Inflammatory macrophage (primary cell): Measurements from ENCODE around the gene OCRL.

Source experiments
- DNase-seq, 2 donors: peaks; one replicate each; pipeline ENCODE4 v3.0.0-alpha.2; 2020 to 2022

Gene OCRL

GRCh38 chrX:129590596-129590995 is 50.5 kb downstream of the OCRL start:
- no peak for DNase-seq

GRCh38 chrX:129593137-129593536 is 53.1 kb downstream of the OCRL start:
- DNase-seq: no peak

DNA sequence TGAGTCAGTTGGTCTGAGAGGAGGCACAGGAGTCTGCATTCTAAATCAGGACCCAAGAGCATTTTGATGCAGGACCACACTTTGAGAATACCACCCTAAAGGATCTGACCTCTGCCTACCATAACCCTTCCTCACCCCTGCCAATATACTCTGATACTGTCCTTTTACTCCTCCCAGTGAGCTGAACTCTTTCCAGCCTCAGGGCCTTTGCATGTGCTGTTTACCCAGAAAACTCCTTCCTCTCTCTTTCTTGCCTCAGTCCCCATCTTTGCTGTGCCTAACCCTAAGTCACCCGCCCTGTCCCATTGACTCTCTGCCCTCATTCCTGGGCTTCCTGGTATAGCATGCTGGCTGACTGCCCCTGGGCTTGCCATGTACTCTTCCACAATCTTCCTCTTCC is 54.7 kb downstream of the OCRL start:
- no peak for DNase-seq

DNA sequence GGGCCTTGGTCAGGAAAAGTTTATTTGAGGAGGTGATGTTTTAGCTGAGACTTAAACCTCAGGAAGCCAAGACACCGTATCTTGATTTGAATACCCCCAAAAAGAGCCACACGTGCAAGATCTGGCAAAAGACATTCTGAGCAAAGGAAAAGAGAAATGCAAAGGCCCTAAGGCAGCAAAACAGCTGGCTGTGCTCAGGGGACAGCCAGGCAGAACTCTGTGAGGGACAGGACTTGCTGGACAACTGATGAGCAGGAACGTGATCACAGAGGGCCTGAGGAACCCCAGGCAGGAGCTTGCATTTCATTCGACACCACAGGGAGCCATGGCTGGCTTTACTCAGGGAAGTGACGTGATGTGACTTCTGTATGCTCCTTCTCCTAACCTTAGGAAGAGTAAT is 56.0 kb downstream of the OCRL start:
- no peak for DNase-seq

GRCh38 chrX:129597905-129598304 is 57.8 kb downstream of the OCRL start:
- no peak for DNase-seq

- DNase-seq: no peak
These were observed 59.4 kb downstream of the OCRL start for GRCh38 chrX:129599499-129599898.

GRCh38 chrX:129599996-129600395 is 59.9 kb downstream of the OCRL start:
- no peak for DNase-seq

- DNase-seq: peak; percentile 17 to 36
These were observed 60.9 kb downstream of the OCRL start for GRCh38 chrX:129600981-129601424.

DNA sequence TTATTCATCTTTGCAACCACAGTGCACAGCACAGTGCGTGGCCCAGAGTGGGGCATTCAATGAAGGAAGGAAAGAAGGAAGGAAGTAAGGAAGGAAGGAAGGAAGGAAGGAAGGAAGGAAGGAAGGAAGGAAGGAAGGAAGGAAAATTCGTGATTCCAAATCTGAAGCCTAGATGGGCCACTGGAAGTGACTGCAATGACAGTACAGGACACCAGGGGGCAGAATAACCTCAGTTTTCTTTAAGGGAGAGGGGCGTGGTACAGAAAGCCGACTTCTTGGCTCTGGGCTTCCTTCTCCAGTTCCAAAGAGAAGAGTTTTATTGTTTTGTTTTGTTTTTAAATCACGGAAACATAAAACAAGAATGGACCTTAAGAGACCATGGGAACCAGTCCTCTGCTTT is 66.9 kb downstream of the OCRL start:
- peak; percentile 61 to 69 for DNase-seq

DNA sequence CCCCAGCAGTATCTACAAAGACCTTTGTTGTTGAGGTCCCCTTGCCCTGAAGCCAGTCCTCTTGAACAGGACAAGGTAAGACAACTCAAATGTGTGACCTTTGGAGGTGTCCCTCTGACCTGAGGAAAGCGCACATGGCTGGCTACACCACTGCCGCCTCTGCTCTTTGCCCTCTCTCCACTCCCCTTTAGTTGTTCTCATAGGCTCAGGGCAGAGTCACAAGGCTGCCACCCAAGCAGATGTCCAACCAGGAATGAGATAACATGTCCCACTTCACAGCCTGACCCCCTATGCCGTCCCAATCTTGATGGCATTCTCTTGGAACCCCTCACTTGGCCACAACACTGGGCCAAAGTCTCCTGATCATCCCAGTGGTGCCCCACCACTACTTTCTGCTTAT is 68.4 kb downstream of the OCRL start:
- no peak for DNase-seq

GRCh38 chrX:129609395-129609794 is 69.3 kb downstream of the OCRL start:
- no peak for DNase-seq

GRCh38 chrX:129612396-129612795 is 72.3 kb downstream of the OCRL start:
- no peak for DNase-seq

GRCh38 chrX:129613596-129613995 is 73.5 kb downstream of the OCRL start:
- DNase-seq: peak in 1 of 2 donors; percentile 40

- DNase-seq: peak in 1 of 2 donors; percentile 26
These were observed 74.6 kb downstream of the OCRL start for GRCh38 chrX:129614481-129615255.

DNA sequence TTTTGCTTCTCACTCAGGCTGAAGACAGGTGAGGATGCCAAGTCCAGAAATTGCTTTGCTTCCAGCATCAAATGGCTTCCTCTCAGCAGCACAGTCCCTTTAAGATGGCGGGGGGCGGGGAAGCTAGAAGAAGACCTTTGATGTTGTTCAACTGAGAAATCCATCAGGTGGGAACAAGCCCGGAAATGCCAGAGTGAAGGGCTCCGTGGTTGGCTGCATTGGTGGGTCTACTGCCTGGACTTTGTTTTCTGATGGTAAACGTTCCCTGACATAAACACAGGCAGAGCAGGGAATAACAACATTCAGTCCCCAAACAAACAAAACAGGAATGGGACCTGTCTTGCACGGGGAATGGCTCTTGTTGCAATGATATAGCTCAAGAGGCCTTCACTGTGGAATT is 77.4 kb downstream of the OCRL start:
- DNase-seq: no peak

DNA sequence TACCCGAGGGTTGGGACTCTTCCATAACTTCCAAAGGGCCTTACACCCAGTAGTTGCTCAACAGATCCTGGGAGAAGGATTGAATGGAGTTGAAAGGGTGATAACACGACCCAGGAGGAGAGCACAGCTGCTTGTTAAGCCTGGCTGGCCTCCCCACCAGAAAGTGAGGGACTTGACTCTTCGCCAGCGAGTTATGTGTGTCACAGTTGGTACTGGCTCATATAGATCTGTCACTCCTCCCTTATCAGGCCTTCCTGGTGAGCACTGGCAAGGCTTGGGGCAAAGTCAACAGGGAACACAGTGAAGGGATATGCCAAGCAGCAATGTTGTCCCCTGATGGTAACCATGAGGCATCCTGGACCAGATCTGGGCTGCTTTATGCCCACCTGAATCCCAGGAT is 78.9 kb downstream of the OCRL start:
- no peak for DNase-seq

GRCh38 chrX:129622757-129623301 is 82.8 kb downstream of the OCRL start:
- DNase-seq: no peak

GRCh38 chrX:129626026-129626425 is 86.0 kb downstream of the OCRL start:
- no peak for DNase-seq

DNA sequence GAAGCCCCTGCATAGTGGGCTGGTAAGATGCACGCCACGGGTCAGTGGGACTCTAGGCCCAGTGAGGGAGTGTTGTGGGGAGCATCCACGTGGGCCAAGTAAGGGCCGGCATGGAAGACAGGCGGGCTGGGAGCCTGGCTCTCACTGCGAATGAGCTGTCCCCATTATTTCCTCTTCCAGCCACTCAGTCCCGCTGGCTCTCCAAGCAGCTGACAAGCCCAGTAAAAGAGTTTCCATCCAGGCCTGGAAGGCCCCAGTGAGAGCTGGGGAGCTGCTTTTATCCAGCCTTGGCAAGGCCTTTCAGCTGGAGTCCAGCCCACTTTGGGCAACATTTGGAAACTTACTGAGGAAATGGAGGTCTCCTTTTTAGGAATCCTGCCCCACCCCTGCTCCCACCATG is 89.8 kb downstream of the OCRL start:
- no peak for DNase-seq

GRCh38 chrX:129631849-129632248 is 91.8 kb downstream of the OCRL start:
- no peak for DNase-seq

DNA sequence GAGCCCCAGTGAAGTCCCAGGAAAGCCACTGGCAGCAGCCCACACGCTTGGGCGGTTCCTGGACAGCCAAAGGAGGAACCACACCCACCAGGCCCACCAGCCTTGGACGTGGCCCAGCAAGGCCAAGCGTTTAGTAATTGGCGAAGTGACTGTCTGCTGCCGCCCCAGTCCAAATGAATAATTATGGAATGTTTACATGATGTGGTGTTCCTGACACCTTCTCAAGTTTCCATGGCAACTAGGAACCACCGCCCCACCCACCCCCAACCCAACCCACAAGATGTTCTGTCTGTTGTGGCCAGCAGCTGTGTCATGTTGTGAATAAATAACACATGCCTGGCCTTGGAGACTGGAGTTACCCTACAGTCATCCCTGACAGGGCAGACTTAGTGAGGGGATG is 92.4 kb downstream of the OCRL start:
- DNase-seq: peak; percentile 25 to 48

- no peak for DNase-seq
These were observed 94.5 kb downstream of the OCRL start for GRCh38 chrX:129634541-129634940.

DNA sequence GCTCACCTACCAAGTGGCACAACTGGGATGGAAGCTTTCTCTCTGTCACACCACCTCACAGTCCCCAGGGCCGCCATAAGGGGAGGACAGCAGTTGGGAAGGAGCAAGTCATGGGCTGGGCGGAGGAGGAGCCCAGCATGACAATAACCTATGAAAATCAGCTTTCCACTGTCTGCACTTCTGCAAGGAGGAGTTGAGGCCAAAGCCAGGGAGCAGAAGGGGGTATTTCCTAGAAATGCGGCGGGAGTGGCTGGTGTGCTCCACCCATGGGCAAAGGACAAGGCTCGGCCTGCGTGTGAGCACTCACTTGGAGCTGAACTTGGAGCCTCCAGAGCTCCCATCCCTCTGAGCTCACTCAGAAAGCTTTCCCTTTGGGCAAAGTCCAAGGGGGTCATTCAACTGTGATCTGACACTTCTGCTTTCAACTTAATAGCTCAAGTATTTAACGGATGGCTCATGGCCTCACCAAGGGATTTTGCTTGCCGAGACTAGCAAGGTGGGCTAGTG is 96.2 kb downstream of the OCRL start:
- DNase-seq: no peak
